Astrocyte (in vitro differentiated cells and primary cell): ENCODE results near the gene LDB1.

Source experiments
- CTCF ChIP-seq: IDR thresholded peaks from 2 replicates; pipeline ENCODE4 v1.5.1; 2011; ENCODE audit warnings: low read depth, mild to moderate bottlenecking, inconsistent platforms, low read length, moderate library complexity; ENCODE audit not compliant: insufficient read depth
- EZH2 ChIP-seq: IDR thresholded peaks from 2 replicates; pipeline ENCODE4 v1.6.1; 2012; ENCODE audit warnings: mild to moderate bottlenecking, low read length, inconsistent platforms; ENCODE audit not compliant: insufficient read depth

- TF ChIP-seq CTCF (no peak), EZH2 (no peak)
Observed at GRCh38 chr10:102163342-102163989, 43.3 kb upstream of the LDB1 start.
